HuH-7.5 (cell line): ENCODE results near the gene A3GALT2.

ENCODE experiments used
- DNase-seq: peaks from one replicate; pipeline ENCODE4 v3.0.0; 2011; ENCODE audit warnings: low spot score

A3GALT2 gene

GRCh38 chr1:33332357-33332789 is 11.5 kb upstream of the A3GALT2 start:
- no peak for DNase-seq

- no peak for DNase-seq
Observed at GRCh38 chr1:33331444-33332356, 10.8 kb upstream of the A3GALT2 start.

GRCh38 chr1:33330906-33331305 is 10.0 kb upstream of the A3GALT2 start:
- no peak for DNase-seq

GRCh38 chr1:33330361-33330890 is 9.5 kb upstream of the A3GALT2 start:
- DNase-seq, result no peak

GRCh38 chr1:33329600-33330305 is 8.9 kb upstream of the A3GALT2 start:
- no peak for DNase-seq

GRCh38 chr1:33328817-33329216 is 7.9 kb upstream of the A3GALT2 start:
- DNase-seq, result no peak

GRCh38 chr1:33327587-33328325 is 6.9 kb upstream of the A3GALT2 start:
- DNase-seq, result no peak

GRCh38 chr1:33326785-33327184 is 5.9 kb upstream of the A3GALT2 start:
- DNase-seq, result no peak

- DNase-seq, result no peak
Observed at GRCh38 chr1:33324677-33325575, 4.0 kb upstream of the A3GALT2 start.

GRCh38 chr1:33323663-33324477 is 3.0 kb upstream of the A3GALT2 start:
- no peak for DNase-seq

- no peak for DNase-seq
Observed at GRCh38 chr1:33322870-33323585, 2.1 kb upstream of the A3GALT2 start.

- DNase-seq, result no peak
Observed at GRCh38 chr1:33322109-33322508, 1.2 kb upstream of the A3GALT2 start.

GRCh38 chr1:33321178-33321577 is 280 bp upstream of the A3GALT2 start:
- DNase-seq, result no peak

GRCh38 chr1:33319949-33320618 is 814 bp downstream of the A3GALT2 start:
- DNase-seq, result no peak

- no peak for DNase-seq
Observed at GRCh38 chr1:33319186-33319948, 1.5 kb downstream of the A3GALT2 start.

- DNase-seq, result no peak
Observed at GRCh38 chr1:33317946-33318345, 3.0 kb downstream of the A3GALT2 start.

GRCh38 chr1:33317354-33317753 is 3.5 kb downstream of the A3GALT2 start:
- DNase-seq, result no peak

- no peak for DNase-seq
Observed at GRCh38 chr1:33316601-33317000, 4.3 kb downstream of the A3GALT2 start.
